Lung (tissue), 12 donors: ENCODE results near the gene CD7. TPM values are rescaled to one million over a fixed set of nuclear protein-coding genes. Genes with fewer than 3 reads are reported as not detected.

ENCODE experiments used
- ATAC-seq: fragments of 200-7000 bp; cut with Tn5 transposase; one replicate; pipeline ENCODE4 v1.9.1; 2020; ENCODE audit warnings: moderate number of reproducible peaks; ENCODE audit not compliant: insufficient read depth, low FRiP score
- DNase-seq, 3 donors: peaks; one replicate each; pipeline ENCODE4 v3.0.0-alpha.2; 2013 to 2017
- H3K27ac ChIP-seq, 2 donors: one replicate each; pipeline ENCODE4 v1.5.1; 2013; ENCODE audit warnings: mild to moderate bottlenecking in 2 of 2, moderate library complexity in 2 of 2, control low read depth in 1 of 2, inconsistent platforms in 1 of 2, low read depth in 1 of 2, low read length in 1 of 2
- H3K27me3 ChIP-seq, 3 donors: one replicate each; pipeline ENCODE4 v1.5.1; 2013; ENCODE audit warnings: low read length in 2 of 3; ENCODE audit not compliant: control insufficient read depth in 3 of 3, insufficient read depth in 3 of 3
- H3K36me3 ChIP-seq, 4 donors: one replicate each; pipeline ENCODE4 v1.5.1; 2013; ENCODE audit warnings: low read length in 4 of 4, mild to moderate bottlenecking in 1 of 4, moderate library complexity in 1 of 4; ENCODE audit not compliant: control insufficient read depth in 4 of 4, insufficient read depth in 4 of 4
- H3K4me1 ChIP-seq, 5 donors: one replicate each; pipeline ENCODE4 v1.5.1; 2013; ENCODE audit warnings: low read length in 5 of 5, mild to moderate bottlenecking in 2 of 5, moderate library complexity in 1 of 5; ENCODE audit not compliant: control insufficient read depth in 5 of 5, insufficient read depth in 5 of 5
- H3K4me3 ChIP-seq: one replicate; pipeline ENCODE4 v1.5.1; 2013; ENCODE audit warnings: mild to moderate bottlenecking, control low read depth, moderate library complexity
- H3K9ac ChIP-seq, 2 donors: one replicate each; pipeline ENCODE4 v1.5.1; 2013; ENCODE audit warnings: low read length in 2 of 2, control low read depth in 1 of 2; ENCODE audit not compliant: insufficient read depth in 1 of 2
- H3K9me3 ChIP-seq, 4 donors: one replicate each; pipeline ENCODE4 v1.5.1; 2013; ENCODE audit warnings: low read length in 3 of 4, mild to moderate bottlenecking in 1 of 4, moderate library complexity in 1 of 4; ENCODE audit not compliant: control insufficient read depth in 4 of 4, insufficient read depth in 3 of 4
- CTCF ChIP-seq: IDR thresholded peaks from 2 replicates; pipeline ENCODE4 v1.5.1; 2012; ENCODE audit warnings: mild to moderate bottlenecking; ENCODE audit errors: control extremely low read depth, extremely low read depth
- WGBS, 2 donors: extraction: QIAGEN DNeasy Blood & Tissue Kit; methylation state at CpG; one replicate each; pipeline ENCODE4 v1.1.7; 2013; 5-methylcytosine and 5-hydroxymethylcytosine counted together
- polyA plus RNA-seq, 2 donors: library from polyadenylated mRNA; stranded (reverse); fragments of 200-250 nt; gene quantifications; one replicate each; pipeline ENCODE4 v1.2.1, GENCODE V29; 2013
- total RNA-seq, 2 donors: library from RNA; depleted of rRNA in 1 of 2; stranded (reverse); fragments of >200 nt in 1 of 2; gene quantifications; one replicate each; pipeline ENCODE4 v1.2.1, GENCODE V29; 2014 to 2021
- donor health status: control.
- donor health status: control.
- donor health status: Bipolar disorder and iron deficiency.
- donor health status: healthy.
- donor health status: DM: yes; HTN: yes; CAD: no.

The CD7 gene
- total and polyA plus RNA-seq, 4 donors, result 2.3 to 10.7 (median 6.1) TPM

- Histone ChIP-seq H3K36me3 (no peaks in the 10 kb centered on the region), H3K9me3 (no peaks in the 10 kb centered on the region), H3K4me3 (peak overlapping the region; percentile 33), H3K27me3 (peaks cover 0 to 22% (median 2%) of the 10 kb centered on the region in 3 donors), H3K27ac (peak overlapping the region in 1 of 2 donors; percentile 82), H3K4me1 (peaks cover 2 to 37% (median 14%) of the 10 kb centered on the region in 5 donors), H3K9ac (no peak overlapping the region)
- no peak for ATAC-seq
- DNase-seq, result peak in 2 of 3 donors; percentile 48 to 61
- TF ChIP-seq CTCF, result no peak
- 12 to 28% methylated on average over 16 of the region's 16 CpGs for WGBS, 2 donors
Measured at GRCh38 chr17:82334622-82335394, 17.4 kb upstream of the CD7 start.

GRCh38 chr17:82334204-82334621, 16.8 kb upstream of the CD7 start:
- 59 to 63% methylated on average over 25 of the region's 25 CpGs for whole genome bisulfite sequencing, 2 donors
- no peak for DNase-seq
- no peaks in the 10 kb centered on the region for H3K36me3 ChIP-seq
- no peak for ATAC-seq
- no peaks in the 10 kb centered on the region for H3K9me3 ChIP-seq
- peaks cover 0 to 22% (median 2%) of the 10 kb centered on the region in 3 donors for H3K27me3 ChIP-seq
- H3K4me3 ChIP-seq, result no peak overlapping the region
- H3K4me1 ChIP-seq, result peaks cover 0 to 40% (median 16%) of the 10 kb centered on the region in 5 donors
- TF ChIP-seq CTCF, result no peak
- no peak overlapping the region for H3K9ac ChIP-seq
- peak overlapping the region in 1 of 2 donors; percentile 82 for H3K27ac ChIP-seq

GRCh38 chr17:82333279-82334171, 16.1 kb upstream of the CD7 start, which contains the start of gene SECTM1:
TSS of gene SECTM1 (minus strand) at chr17:82333766. CDS start at chr17:82327240, 6,526 bp downstream.
- Histone ChIP-seq H3K27ac (peak within 1 kb of the TSS in 1 of 2 donors; percentile 82), H3K36me3 (no peaks in the 10 kb centered on the region), H3K9me3 (no peaks in the 10 kb centered on the region), H3K9ac (no peak within 1 kb of the TSS), H3K4me1 (peaks cover 0 to 40% (median 16%) of the 10 kb centered on the region in 5 donors), H3K27me3 (peaks cover 0 to 22% (median 2%) of the 10 kb centered on the region in 3 donors), H3K4me3 (peak within 1 kb of the TSS; percentile 52)
- ATAC-seq (peak; percentile 32), DNase-seq (peak in 2 of 3 donors; percentile 22 to 46)
- no peak for TF ChIP-seq CTCF
- 2% methylated on average over 66 to 90 of the region's 90 CpGs for WGBS, 2 donors
